HCT116 (cell line): ENCODE results near the gene FGF16.

Experiments used
- JUND ChIP-seq: IDR thresholded peaks from 2 replicates; pipeline ENCODE4 v1.6.1; 2012
- POLR2A ChIP-seq: IDR thresholded peaks from 2 replicates; pipeline ENCODE4 v1.7.0; 2011; ENCODE audit warnings: borderline replicate concordance; ENCODE audit not compliant: insufficient read depth, insufficient read length; ENCODE audit errors: extremely low read depth
- RAD21 ChIP-seq: IDR thresholded peaks from 2 replicates; pipeline ENCODE4 v1.6.1; 2012; ENCODE audit warnings: low read depth, mild to moderate bottlenecking
- SP1 ChIP-seq: IDR thresholded peaks from 2 replicates; pipeline ENCODE4 v1.6.1; 2012; ENCODE audit warnings: low read depth
- ZNF274 ChIP-seq: fragments of 200-500 bp; sonication (Bioruptor generic); IDR thresholded peaks from 2 replicates; pipeline ENCODE4 v1.6.1; 2014; ENCODE audit warnings: mild to moderate bottlenecking, low read depth, low read length, inconsistent platforms
- TF ChIP-seq, protein P1 (sequence below): IDR thresholded peaks from 2 replicates; pipeline ENCODE4 v1.6.1; 2012; ENCODE audit warnings: low read depth
- TF ChIP-seq, protein P2 (sequence below), 3 experiments: fragments of 200-600 bp in 1 of 3; sonication (generic) in 1 of 3; IDR thresholded peaks in 2 of 3; conservative IDR thresholded peaks in 1 of 3; 2 replicates each; pipeline ENCODE4 v1.5.1; 2012 to 2017; ENCODE audit warnings: low read depth in 2 of 3, low read length in 2 of 3, antibody characterized with exemption in 1 of 3, borderline replicate concordance in 1 of 3, control low read depth in 1 of 3, mild to moderate bottlenecking in 1 of 3, mixed read lengths in 1 of 3, mixed run types in 1 of 3, moderate library complexity in 1 of 3; ENCODE audit not compliant: insufficient read depth in 1 of 3
- TF ChIP-seq, protein P3 (sequence below): IDR thresholded peaks from 2 replicates; pipeline ENCODE4 v1.6.1; 2012

DNA sequence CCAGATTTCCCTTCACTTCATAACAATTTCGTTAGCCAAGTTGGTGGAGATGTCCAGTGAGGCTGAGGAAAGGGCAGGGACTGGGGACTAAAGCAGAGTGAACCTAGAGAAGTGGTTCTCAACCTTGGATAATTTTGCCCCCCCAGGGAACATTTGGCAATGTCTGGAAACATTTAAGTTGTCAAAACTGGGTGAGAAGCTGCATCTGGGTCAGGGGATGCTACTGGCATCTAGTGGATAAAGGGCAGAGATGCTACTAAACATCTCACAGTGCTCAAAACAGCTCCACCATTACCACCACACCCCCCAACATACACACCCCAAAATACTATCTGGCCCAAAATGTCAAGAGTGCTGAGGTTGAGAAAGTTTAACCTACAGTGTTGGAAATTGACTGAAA lies 32.0 kb upstream of the FGF16 start:
- TF ChIP-seq POLR2A, result no peak
- 0 out of 2 replicates have a peak, but pooled peaks have one; percentile 23 for TF ChIP-seq RAD21
- TF ChIP-seq, protein P1, sequence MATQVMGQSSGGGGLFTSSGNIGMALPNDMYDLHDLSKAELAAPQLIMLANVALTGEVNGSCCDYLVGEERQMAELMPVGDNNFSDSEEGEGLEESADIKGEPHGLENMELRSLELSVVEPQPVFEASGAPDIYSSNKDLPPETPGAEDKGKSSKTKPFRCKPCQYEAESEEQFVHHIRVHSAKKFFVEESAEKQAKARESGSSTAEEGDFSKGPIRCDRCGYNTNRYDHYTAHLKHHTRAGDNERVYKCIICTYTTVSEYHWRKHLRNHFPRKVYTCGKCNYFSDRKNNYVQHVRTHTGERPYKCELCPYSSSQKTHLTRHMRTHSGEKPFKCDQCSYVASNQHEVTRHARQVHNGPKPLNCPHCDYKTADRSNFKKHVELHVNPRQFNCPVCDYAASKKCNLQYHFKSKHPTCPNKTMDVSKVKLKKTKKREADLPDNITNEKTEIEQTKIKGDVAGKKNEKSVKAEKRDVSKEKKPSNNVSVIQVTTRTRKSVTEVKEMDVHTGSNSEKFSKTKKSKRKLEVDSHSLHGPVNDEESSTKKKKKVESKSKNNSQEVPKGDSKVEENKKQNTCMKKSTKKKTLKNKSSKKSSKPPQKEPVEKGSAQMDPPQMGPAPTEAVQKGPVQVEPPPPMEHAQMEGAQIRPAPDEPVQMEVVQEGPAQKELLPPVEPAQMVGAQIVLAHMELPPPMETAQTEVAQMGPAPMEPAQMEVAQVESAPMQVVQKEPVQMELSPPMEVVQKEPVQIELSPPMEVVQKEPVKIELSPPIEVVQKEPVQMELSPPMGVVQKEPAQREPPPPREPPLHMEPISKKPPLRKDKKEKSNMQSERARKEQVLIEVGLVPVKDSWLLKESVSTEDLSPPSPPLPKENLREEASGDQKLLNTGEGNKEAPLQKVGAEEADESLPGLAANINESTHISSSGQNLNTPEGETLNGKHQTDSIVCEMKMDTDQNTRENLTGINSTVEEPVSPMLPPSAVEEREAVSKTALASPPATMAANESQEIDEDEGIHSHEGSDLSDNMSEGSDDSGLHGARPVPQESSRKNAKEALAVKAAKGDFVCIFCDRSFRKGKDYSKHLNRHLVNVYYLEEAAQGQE, result no peak
- TF ChIP-seq, protein P2, sequence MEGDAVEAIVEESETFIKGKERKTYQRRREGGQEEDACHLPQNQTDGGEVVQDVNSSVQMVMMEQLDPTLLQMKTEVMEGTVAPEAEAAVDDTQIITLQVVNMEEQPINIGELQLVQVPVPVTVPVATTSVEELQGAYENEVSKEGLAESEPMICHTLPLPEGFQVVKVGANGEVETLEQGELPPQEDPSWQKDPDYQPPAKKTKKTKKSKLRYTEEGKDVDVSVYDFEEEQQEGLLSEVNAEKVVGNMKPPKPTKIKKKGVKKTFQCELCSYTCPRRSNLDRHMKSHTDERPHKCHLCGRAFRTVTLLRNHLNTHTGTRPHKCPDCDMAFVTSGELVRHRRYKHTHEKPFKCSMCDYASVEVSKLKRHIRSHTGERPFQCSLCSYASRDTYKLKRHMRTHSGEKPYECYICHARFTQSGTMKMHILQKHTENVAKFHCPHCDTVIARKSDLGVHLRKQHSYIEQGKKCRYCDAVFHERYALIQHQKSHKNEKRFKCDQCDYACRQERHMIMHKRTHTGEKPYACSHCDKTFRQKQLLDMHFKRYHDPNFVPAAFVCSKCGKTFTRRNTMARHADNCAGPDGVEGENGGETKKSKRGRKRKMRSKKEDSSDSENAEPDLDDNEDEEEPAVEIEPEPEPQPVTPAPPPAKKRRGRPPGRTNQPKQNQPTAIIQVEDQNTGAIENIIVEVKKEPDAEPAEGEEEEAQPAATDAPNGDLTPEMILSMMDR (IDR thresholded peaks at IDR 0.05 in 2 of 3, conservative IDR thresholded peaks at IDR 0.05 in 1 of 3; ENCODE audit: borderline replicate concordance in 1 of 3, insufficient read depth in 1 of 3, low read depth in 2 of 3, low read length in 2 of 3), result 0 out of 6 replicates have a peak, but pooled peaks of 2 of the 3 experiments have one; percentile 9 to 20
- TF ChIP-seq ZNF274, result no peak
- TF ChIP-seq JUND, result no peak
- TF ChIP-seq, protein P3, sequence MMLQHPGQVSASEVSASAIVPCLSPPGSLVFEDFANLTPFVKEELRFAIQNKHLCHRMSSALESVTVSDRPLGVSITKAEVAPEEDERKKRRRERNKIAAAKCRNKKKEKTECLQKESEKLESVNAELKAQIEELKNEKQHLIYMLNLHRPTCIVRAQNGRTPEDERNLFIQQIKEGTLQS, result no peak
- no peak for TF ChIP-seq SP1
